Measurements from ENCODE around the gene ESYT1. TPM values are rescaled to one million over a fixed set of nuclear protein-coding genes. Genes with fewer than 3 reads are reported as not detected.
A peak's percentile ranks its signal among the peaks of the same experiment; 100 is the strongest.

The ESYT1 gene
- total and polyA plus RNA-seq, 2 donors (not counting 1 experiment from before 2014, with no cell fraction given): 182 to 446 TPM

- peaks cover 1% of the 10 kb centered on the region for H4K20me1 ChIP-seq (ENCODE audit: control insufficient read depth, extremely low read depth, insufficient read depth, low read length)
- no peak overlapping the region for H2AFZ ChIP-seq (ENCODE audit: low read length)
- H3K36me3 ChIP-seq (ENCODE audit: control insufficient read depth, insufficient read depth, low read length): peaks cover 28% of the 10 kb centered on the region
Measured at GRCh38 chr12:56158926-56159461, 30.9 kb downstream of the ESYT1 start.

GRCh38 chr12:56159482-56160192 is 31.6 kb downstream of the ESYT1 start:
- Histone ChIP-seq H3K79me2 (ENCODE audit: control insufficient read depth, insufficient read depth, low read length) (peaks cover 39% of the 10 kb centered on the region), H2AFZ (ENCODE audit: low read length) (no peak overlapping the region), H4K20me1 (ENCODE audit: control insufficient read depth, extremely low read depth, insufficient read depth, low read length) (peaks cover 1% of the 10 kb centered on the region), H3K36me3 (ENCODE audit: control insufficient read depth, insufficient read depth, low read length) (peaks cover 28% of the 10 kb centered on the region), H3K4me3 (replicated peaks in 1 of 4; ENCODE audit: control extremely low read depth in 1 of 4, insufficient read depth in 1 of 4, low read depth in 3 of 4, low read length in 4 of 4) (peak overlapping the region; percentile 53 to 97 (median 74)), H3K9me3 (ENCODE audit: control insufficient read depth, insufficient read depth, low read depth, low read length) (no peaks in the 10 kb centered on the region), H3K4me2 (ENCODE audit: extremely low read depth, insufficient read depth, low read length) (peak overlapping the region; percentile 90), H3K27me3 (ENCODE audit: control insufficient read depth, insufficient read depth, low read length) (no peaks in the 10 kb centered on the region), H3K9ac (ENCODE audit: insufficient read depth, low read length) (peak overlapping the region; percentile 88), H3K4me1 (ENCODE audit: control insufficient read depth, extremely low read depth, insufficient read depth, low read length) (peaks cover 14% of the 10 kb centered on the region), H3K27ac (ENCODE audit: insufficient read depth, low read length) (peak overlapping the region; percentile 95)
- no peak for TF ChIP-seq CTCF (conservative IDR thresholded peaks at IDR 0.05 in 1 of 2, IDR thresholded peaks at IDR 0.05 in 1 of 2; ENCODE audit: low read depth in 1 of 2, low read length in 2 of 2)
- no peak for TF ChIP-seq EZH2 (IDR thresholded peaks at IDR 0.05; ENCODE audit: low read length, missing control alignments)
- no peak for DNase-seq (ENCODE audit: low read depth in 2 of 2)

More at GRCh38 chr12:56158926-56159461, 30.9 kb downstream of the ESYT1 start:
- Histone ChIP-seq H3K79me2 (ENCODE audit: control insufficient read depth, insufficient read depth, low read length) (peaks cover 39% of the 10 kb centered on the region), H3K4me2 (ENCODE audit: extremely low read depth, insufficient read depth, low read length) (peak overlapping the region; percentile 90), H3K4me1 (ENCODE audit: control insufficient read depth, extremely low read depth, insufficient read depth, low read length) (peaks cover 14% of the 10 kb centered on the region), H3K9ac (ENCODE audit: insufficient read depth, low read length) (peak overlapping the region; percentile 88), H3K27ac (ENCODE audit: insufficient read depth, low read length) (peak overlapping the region; percentile 95), H3K9me3 (ENCODE audit: control insufficient read depth, insufficient read depth, low read depth, low read length) (no peaks in the 10 kb centered on the region), H3K27me3 (ENCODE audit: control insufficient read depth, insufficient read depth, low read length) (no peaks in the 10 kb centered on the region), H3K4me3 (replicated peaks in 1 of 4; ENCODE audit: control extremely low read depth in 1 of 4, insufficient read depth in 1 of 4, low read depth in 3 of 4, low read length in 4 of 4) (peak overlapping the region; percentile 53 to 97 (median 74))
- TF ChIP-seq EZH2 (IDR thresholded peaks at IDR 0.05; ENCODE audit: low read length, missing control alignments) (no peak), CTCF (conservative IDR thresholded peaks at IDR 0.05 in 1 of 2, IDR thresholded peaks at IDR 0.05 in 1 of 2; ENCODE audit: low read depth in 1 of 2, low read length in 2 of 2) (no peak)
- peak; percentile 73 to 89 for DNase-seq (ENCODE audit: low read depth in 2 of 2)

GRCh38 chr12:56160193-56160763 is 32.2 kb downstream of the ESYT1 start:
- Histone ChIP-seq H3K27ac (ENCODE audit: insufficient read depth, low read length) (peak overlapping the region; percentile 95), H3K36me3 (ENCODE audit: control insufficient read depth, insufficient read depth, low read length) (peaks cover 28% of the 10 kb centered on the region), H3K4me3 (replicated peaks in 1 of 4; ENCODE audit: control extremely low read depth in 1 of 4, insufficient read depth in 1 of 4, low read depth in 3 of 4, low read length in 4 of 4) (peak overlapping the region; percentile 53 to 97 (median 74)), H3K4me1 (ENCODE audit: control insufficient read depth, extremely low read depth, insufficient read depth, low read length) (peaks cover 14% of the 10 kb centered on the region), H3K9ac (ENCODE audit: insufficient read depth, low read length) (peak overlapping the region; percentile 88), H2AFZ (ENCODE audit: low read length) (no peak overlapping the region), H4K20me1 (ENCODE audit: control insufficient read depth, extremely low read depth, insufficient read depth, low read length) (peaks cover 1% of the 10 kb centered on the region), H3K9me3 (ENCODE audit: control insufficient read depth, insufficient read depth, low read depth, low read length) (no peaks in the 10 kb centered on the region), H3K4me2 (ENCODE audit: extremely low read depth, insufficient read depth, low read length) (peak overlapping the region; percentile 90), H3K79me2 (ENCODE audit: control insufficient read depth, insufficient read depth, low read length) (peaks cover 39% of the 10 kb centered on the region), H3K27me3 (ENCODE audit: control insufficient read depth, insufficient read depth, low read length) (no peaks in the 10 kb centered on the region)
- peak in 1 of 2 donors; percentile 37 for DNase-seq (ENCODE audit: low read depth in 2 of 2)
- no peak for TF ChIP-seq CTCF (conservative IDR thresholded peaks at IDR 0.05 in 1 of 2, IDR thresholded peaks at IDR 0.05 in 1 of 2; ENCODE audit: low read depth in 1 of 2, low read length in 2 of 2)
- no peak for TF ChIP-seq EZH2 (IDR thresholded peaks at IDR 0.05; ENCODE audit: low read length, missing control alignments)

Measured in fibroblast of lung (primary cell).